Activated T-cell treated with anti-CD3 and anti-CD28 coated beads, Interleukin-2, amount 50 U/mL, for 4 hours (primary cell): ENCODE data around the gene CRYBG1. TPM values are rescaled to one million over a fixed set of nuclear protein-coding genes. Genes with fewer than 3 reads are reported as not detected.
"Not testable (repeated sequence)": the region's sequence is repeated elsewhere in the genome, so short reads cannot be mapped to it uniquely, and the experiment has no call there.

Experiments used
- ATAC-seq, 2 donors: fragments of 200-7000 bp; cut with Tn5 transposase; one replicate each; pipeline ENCODE4 v1.10.0; 2021
- DNase-seq: peaks from one replicate; pipeline ENCODE4 v3.0.0-alpha.2; 2020
- H3K27me3 Mint-ChIP-seq: one replicate; pipeline ENCODE4 v1.8.0; 2021; ENCODE audit warnings: low read depth, mixed read lengths
- H3K36me3 Mint-ChIP-seq: one replicate; pipeline ENCODE4 v1.8.0; 2022; ENCODE audit warnings: mixed read lengths; ENCODE audit not compliant: insufficient read depth
- H3K4me1 Mint-ChIP-seq: one replicate; pipeline ENCODE4 v1.8.0; 2021; ENCODE audit warnings: low read depth, mixed read lengths
- H3K4me3 Mint-ChIP-seq: one replicate; pipeline ENCODE4 v1.8.0; 2021; ENCODE audit warnings: mild to moderate bottlenecking, moderate library complexity, mixed read lengths
- H3K9me3 Mint-ChIP-seq: one replicate; pipeline ENCODE4 v1.8.0; 2021; ENCODE audit warnings: mixed read lengths
- total RNA-seq, 3 donors: library from RNA; stranded (reverse); gene quantifications; one replicate each; pipeline ENCODE4 v1.2.1, GENCODE V29; 2021

Gene CRYBG1
- total RNA-seq, 3 donors from 2014 or later = 8.5 to 28.6 (median 20.1) TPM

DNA sequence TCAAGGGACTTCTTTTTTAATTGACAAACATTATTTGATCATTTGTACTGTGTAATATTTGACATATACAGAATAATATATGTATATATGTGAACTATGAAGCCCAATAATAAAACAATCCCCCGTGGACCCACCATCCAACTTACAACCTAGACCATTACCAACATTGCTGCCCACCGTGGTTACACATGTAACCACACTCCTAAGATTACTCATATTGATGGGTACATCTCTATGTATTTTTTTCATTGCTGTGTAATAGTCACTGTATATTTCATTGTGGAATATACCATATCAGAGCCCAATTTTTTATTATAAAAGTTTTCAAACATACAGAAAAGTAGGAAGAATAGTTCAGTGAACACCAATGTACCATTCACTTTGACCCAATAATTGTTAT lies 174.5 kb downstream of the CRYBG1 start:
- H3K4me1 Mint-ChIP-seq = peaks cover 77% of the 10 kb centered on the region
- peaks cover 57% of the 10 kb centered on the region for H3K36me3 Mint-ChIP-seq
- peak overlapping the region; percentile 63 for H3K4me3 Mint-ChIP-seq
- H3K9me3 Mint-ChIP-seq = no peaks in the 10 kb centered on the region
- no peak for DNase-seq
- peak; percentile 35 to 36 for ATAC-seq
- no peaks in the 10 kb centered on the region for H3K27me3 Mint-ChIP-seq

DNA sequence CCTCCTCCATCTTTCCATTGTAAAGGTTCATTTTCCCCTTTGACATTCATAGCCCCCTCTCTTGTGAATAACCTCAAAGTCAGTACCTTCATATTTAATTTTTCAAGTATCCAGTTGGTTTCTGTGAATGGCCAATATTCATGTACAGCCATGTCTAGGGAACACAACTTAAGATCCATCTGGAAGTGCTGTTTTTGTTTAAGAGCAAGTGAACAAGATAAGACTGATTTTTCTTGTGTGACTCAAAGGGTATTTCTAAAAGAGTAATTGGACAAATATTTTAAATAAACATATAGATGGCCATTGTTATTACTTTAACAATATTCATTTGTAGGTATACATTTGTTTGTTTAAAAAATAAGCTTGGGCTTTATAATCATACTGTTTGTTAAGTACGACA lies 175.8 kb downstream of the CRYBG1 start:
- Mint-ChIP-seq H3K36me3 (peaks cover 54% of the 10 kb centered on the region), H3K4me1 (peaks cover 68% of the 10 kb centered on the region), H3K27me3 (no peaks in the 10 kb centered on the region), H3K9me3 (no peaks in the 10 kb centered on the region), H3K4me3 (no peak overlapping the region)
- no peak for DNase-seq
- no peak for ATAC-seq

DNA sequence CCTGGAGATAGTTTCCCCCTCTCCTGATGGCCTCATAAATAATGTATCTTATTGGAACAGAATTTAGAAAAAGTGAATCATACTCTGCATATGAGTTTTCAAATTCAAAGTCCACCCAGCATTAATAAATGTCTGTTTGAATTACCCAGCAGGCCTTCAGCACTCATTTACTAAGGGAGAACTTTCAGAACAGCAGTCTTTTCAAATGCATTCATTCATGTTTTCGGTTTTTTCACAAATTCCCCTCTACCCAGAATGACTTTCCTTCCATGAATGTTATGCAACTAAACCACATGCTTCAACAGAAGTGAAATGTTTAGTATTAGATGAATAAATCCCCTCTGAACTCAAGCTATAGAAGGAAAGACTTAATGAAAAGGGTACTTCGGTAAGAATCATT lies 176.3 kb downstream of the CRYBG1 start:
- peak; percentile 11 to 13 for ATAC-seq
- Mint-ChIP-seq H3K4me1 (peaks cover 66% of the 10 kb centered on the region), H3K9me3 (no peaks in the 10 kb centered on the region), H3K4me3 (peak overlapping the region; percentile 45), H3K27me3 (no peaks in the 10 kb centered on the region), H3K36me3 (peaks cover 49% of the 10 kb centered on the region)
- no peak for DNase-seq

DNA sequence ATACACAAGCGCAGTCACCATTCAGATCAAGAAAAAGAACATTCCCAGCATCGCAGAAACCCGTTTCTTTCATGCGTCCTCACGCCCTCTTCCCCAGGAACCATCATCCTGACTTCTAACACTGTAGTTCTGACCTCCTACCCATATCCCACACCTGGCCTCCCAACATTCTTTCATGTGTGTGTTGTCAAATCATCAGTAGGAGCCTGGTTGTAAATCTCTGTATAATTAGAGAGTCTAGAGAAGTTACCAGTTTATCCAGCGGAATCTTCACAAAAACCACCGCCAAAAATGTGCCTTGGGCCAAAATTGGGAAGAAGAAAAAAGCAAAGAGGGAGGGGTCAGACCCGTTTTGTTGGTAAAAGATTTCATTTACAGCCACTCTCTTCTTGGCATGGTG lies 177.1 kb downstream of the CRYBG1 start:
- Mint-ChIP-seq H3K4me1 (peaks cover 63% of the 10 kb centered on the region), H3K36me3 (peaks cover 43% of the 10 kb centered on the region), H3K9me3 (no peaks in the 10 kb centered on the region), H3K4me3 (peak overlapping the region; percentile 45), H3K27me3 (no peaks in the 10 kb centered on the region)
- DNase-seq = no peak
- no peak for ATAC-seq

DNA sequence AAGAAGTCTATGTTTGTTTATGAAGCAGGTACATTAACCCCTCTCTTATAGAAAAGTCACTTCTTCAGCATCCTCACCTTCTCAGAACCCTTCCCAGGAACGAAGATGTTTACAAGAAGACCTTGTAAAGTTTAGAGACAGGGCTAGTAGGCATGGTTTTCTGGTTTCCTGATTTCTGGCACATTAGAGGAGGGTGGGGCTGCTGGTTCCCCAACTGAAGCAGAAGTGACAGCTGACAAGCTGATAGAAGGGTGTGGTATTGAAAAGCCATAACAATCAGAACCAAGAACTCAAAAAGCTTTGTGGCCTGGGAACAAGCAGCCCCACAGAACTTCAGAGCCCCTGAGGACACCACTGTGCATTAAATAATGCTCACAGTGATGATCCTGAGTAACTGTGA lies 177.6 kb downstream of the CRYBG1 start:
- H3K36me3 Mint-ChIP-seq = peaks cover 41% of the 10 kb centered on the region
- H3K4me1 Mint-ChIP-seq = peaks cover 58% of the 10 kb centered on the region
- no peak overlapping the region for H3K4me3 Mint-ChIP-seq
- no peaks in the 10 kb centered on the region for H3K9me3 Mint-ChIP-seq
- ATAC-seq (no peak), DNase-seq (no peak)
- H3K27me3 Mint-ChIP-seq = no peaks in the 10 kb centered on the region

DNA sequence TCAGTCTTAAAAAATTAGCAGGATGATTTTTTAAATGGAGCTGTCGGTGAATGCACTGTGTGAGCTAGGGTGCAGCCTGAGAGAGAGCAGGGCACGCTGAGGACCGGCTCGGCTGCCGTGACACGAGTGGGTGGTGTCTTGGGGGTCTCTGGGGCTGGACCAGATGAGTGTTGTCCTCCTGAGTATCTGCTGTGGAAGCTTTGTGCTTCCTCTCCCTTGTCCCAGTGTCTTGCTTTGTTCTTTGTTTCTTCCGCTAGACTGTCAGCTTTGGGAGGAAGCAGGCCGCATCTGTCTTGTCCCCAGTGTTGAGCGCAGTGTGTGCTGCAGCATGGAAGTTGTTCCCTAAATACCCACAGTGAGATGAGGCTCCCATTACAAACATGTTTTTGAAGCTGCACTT lies 179.4 kb downstream of the CRYBG1 start:
- no peak for DNase-seq
- Mint-ChIP-seq H3K36me3 (peaks cover 46% of the 10 kb centered on the region), H3K27me3 (no peaks in the 10 kb centered on the region), H3K4me3 (no peak overlapping the region), H3K4me1 (peaks cover 42% of the 10 kb centered on the region), H3K9me3 (no peaks in the 10 kb centered on the region)
- no peak for ATAC-seq

DNA sequence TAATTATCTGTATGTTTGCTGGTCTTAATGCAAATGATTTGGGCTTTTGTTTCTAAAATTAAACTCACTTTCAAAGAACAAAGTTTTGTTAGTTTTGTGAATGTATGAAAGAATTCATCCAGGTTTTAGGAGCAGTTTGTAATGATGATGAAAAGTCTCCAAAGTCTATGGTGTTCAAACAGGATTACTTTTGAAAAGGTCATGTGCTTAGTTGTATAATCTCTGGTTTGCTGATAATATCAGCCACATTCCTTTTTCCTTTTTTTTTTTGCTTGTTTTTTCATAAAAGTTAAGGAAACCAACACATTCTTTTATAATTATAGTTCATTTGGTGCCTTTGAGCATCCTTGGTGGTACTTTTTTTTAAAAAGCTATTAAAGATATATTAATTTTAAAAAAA lies 179.9 kb downstream of the CRYBG1 start:
- no peak for ATAC-seq
- Mint-ChIP-seq H3K4me1 (peaks cover 38% of the 10 kb centered on the region), H3K4me3 (no peak overlapping the region), H3K9me3 (no peaks in the 10 kb centered on the region), H3K27me3 (no peaks in the 10 kb centered on the region), H3K36me3 (peaks cover 48% of the 10 kb centered on the region)
- DNase-seq = no peak

DNA sequence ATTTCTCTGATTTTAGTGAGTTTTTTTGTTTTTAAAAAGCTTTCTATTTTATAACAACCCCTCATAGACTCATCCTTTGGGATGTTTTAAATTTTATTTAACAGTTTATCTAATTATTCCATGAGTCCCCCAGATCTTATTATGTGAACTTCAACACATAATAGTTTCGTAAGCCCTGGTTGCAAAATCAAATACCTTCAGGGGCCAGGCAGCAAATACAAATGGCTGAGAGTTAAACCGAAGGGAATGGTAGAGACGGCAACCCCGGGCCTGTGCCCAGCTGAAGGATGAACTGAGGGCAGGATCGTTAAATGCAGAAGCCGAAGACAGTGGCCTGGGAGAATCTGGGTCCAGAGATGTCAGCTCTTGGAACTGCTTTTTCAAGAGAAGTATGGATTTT lies 180.4 kb downstream of the CRYBG1 start:
- no peaks in the 10 kb centered on the region for H3K27me3 Mint-ChIP-seq
- DNase-seq (no peak), ATAC-seq (no peak)
- H3K4me3 Mint-ChIP-seq = no peak overlapping the region
- H3K4me1 Mint-ChIP-seq = peaks cover 38% of the 10 kb centered on the region
- peaks cover 49% of the 10 kb centered on the region for H3K36me3 Mint-ChIP-seq
- no peaks in the 10 kb centered on the region for H3K9me3 Mint-ChIP-seq

DNA sequence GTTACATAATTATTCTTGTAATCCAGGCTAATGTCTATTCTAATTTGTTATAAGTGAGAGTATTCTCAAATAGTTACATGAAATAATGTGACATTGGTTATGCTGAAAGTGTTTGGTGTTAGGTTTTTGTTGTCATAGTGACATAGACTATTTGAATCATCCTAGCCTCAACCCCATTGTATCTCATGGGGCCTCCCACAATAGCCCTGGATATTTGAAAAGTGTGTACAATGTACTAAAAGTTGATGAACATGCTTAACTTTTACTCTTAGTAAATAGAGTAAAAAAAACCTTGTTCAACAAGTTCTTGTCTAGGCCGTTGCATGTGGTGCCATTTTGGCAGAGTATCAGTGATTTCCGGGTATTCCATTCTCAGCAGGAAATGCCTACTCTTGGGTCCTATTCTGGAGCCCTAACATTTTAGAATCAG lies 185.8 kb downstream of the CRYBG1 start:
- no peaks in the 10 kb centered on the region for H3K9me3 Mint-ChIP-seq
- no peak for DNase-seq
- peaks cover 59% of the 10 kb centered on the region for H3K36me3 Mint-ChIP-seq
- peak; percentile 54 to 73 for ATAC-seq
- peaks cover 38% of the 10 kb centered on the region for H3K4me1 Mint-ChIP-seq
- no peaks in the 10 kb centered on the region for H3K27me3 Mint-ChIP-seq
- H3K4me3 Mint-ChIP-seq = no peak overlapping the region

DNA sequence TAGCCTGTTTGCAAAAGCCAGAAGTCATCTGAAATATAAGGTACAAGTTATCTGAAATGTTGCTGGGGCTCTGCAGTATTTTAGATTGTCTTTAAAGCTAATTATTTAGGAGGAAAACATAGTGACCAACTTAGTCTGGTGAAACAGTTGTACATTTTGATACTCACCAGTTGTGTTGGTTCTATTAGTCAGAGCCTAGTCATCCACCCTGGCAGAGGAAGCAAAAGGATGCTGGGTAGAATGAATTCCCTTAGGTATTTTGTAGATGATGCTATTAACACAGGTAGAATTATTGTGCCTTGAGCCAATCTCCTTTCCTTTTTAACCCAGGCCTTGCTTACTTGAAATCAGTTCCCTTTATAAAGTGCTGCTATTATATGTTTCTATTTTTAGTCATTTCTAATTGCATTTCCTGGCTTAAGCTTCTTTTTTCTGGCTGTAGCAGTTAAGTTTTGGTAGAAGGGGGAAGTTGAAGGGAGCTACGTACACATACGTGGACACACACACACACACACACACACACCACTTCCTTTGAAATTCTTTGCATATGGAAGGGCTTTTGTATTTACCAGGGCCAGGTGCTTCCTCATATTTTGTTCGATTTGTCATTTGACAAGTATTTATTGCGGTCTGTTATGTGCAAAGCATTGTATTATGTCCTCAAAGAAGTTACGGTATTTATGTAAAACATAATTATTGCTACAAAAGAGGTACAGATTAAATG lies 186.3 kb downstream of the CRYBG1 start:
- peak; percentile 90 to 93 for ATAC-seq
- H3K36me3 Mint-ChIP-seq = peaks cover 65% of the 10 kb centered on the region
- no peaks in the 10 kb centered on the region for H3K9me3 Mint-ChIP-seq
- peaks cover 41% of the 10 kb centered on the region for H3K4me1 Mint-ChIP-seq
- H3K27me3 Mint-ChIP-seq = no peaks in the 10 kb centered on the region
- no peak for DNase-seq
- no peak overlapping the region for H3K4me3 Mint-ChIP-seq

DNA sequence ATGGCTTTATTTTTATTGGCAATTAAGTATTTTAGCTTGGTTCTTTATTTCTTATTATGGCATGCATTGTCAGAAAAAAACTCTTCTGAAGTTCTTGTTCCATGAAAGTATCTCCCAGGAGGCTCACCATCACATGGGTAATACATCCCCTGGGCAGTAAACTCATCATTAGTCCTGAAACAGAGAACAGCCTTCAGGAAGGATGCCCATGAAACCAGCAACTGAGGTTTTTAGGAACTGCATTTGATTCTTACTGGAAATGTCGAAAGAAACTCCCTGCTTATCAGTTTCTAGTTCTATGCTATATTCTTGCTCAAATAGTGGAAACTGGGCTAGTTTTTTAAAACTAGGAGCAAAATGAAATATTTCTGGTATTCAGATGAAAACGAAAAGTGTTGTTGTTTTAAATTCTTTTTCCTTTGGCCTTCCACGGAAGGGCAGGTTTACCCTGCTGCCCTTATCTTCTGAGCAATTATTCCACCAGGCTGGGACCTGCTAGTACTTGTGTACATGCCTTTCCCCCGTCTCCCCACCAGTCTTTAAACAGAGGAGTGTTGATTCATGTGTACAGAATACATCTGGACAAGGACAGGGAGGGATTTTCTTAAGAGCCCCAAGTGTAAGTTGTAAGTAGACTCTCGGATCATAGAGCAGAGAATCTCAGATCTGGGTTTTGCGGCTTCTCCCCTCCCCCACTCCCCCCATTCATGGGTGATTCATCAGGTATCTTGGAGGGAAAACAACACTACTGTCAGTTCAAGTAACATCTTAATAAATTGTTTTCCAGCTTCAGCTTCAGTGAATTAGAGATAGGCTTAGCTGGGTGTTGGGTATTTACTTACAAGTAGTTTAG lies 187.3 kb downstream of the CRYBG1 start:
- Mint-ChIP-seq H3K9me3 (no peaks in the 10 kb centered on the region), H3K4me1 (peaks cover 44% of the 10 kb centered on the region), H3K36me3 (peaks cover 69% of the 10 kb centered on the region), H3K4me3 (no peak overlapping the region), H3K27me3 (no peaks in the 10 kb centered on the region)
- ATAC-seq = peak; percentile 35 to 47
- DNase-seq = peak; percentile 45

DNA sequence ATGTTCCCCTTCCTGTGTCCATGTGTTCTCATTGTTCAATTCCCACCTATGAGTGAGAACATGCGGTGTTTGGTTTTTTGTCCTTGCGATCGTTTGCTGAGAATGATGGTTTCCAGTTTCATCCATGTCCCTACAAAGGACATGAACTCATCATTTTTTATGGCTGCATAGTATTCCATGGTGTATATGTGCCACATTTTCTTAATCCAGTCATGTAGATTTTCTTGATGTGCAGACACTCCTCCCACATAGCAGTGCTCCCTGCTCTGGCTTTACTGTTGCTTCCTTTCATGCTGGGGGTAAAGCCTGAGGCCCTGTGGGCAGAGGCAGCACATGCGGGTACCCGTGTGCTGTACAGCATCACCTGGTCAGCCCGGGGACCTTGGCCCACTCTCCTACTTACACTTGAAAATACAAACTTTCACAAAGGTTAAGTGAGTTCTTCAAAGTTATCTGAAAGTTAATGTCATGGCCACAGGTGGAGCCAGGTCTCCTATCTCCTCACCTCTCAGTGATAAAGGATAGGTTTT lies 188.5 kb downstream of the CRYBG1 start:
- ATAC-seq, H3K4me3 Mint-ChIP-seq, H3K27me3 Mint-ChIP-seq, H3K9me3 Mint-ChIP-seq, DNase-seq: not testable (repeated sequence)
- H3K4me1 Mint-ChIP-seq = peaks cover 56% of the 10 kb centered on the region
- peaks cover 73% of the 10 kb centered on the region for H3K36me3 Mint-ChIP-seq

DNA sequence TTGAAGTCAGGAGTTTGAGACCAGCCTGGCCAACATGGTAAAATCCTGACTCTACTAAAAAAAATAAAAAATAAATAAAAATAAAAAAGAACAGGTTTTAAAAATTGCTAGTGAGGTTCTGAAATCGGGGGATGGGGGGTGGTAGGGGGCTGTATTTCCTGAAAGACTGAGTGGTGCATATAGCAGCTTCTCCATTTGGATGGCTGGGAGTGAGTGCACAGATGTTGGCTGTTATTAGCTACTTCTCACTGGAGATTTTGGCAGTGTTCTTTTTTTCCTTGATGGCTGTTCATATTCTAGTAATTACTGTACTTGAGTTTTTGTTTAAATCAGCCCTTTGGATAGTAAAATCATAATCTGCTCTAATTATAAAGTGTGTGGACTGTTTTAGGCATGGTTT lies 189.0 kb downstream of the CRYBG1 start:
- Mint-ChIP-seq H3K4me3 (no peak overlapping the region), H3K9me3 (no peaks in the 10 kb centered on the region), H3K36me3 (peaks cover 70% of the 10 kb centered on the region), H3K27me3 (no peaks in the 10 kb centered on the region), H3K4me1 (peaks cover 56% of the 10 kb centered on the region)
- ATAC-seq (no peak), DNase-seq (no peak)

DNA sequence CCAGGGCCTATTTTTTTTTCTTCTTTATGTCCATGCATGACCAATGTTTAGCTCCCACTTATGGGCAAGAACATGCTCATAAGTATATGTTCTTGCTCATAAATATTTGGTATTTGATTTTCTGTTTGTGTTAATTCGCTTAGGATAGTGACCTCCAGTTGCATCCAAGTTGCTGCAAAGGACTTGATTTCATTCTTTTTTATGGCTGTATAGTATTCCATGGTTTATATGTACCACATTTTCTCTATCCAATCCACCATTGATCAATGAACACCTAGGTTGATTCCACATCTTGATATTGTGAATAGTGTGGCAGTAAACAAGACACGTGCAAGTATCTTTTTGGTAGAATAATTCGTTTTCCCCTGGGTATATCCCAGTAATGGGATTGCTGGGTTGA lies 190.6 kb downstream of the CRYBG1 start:
- Mint-ChIP-seq H3K4me3 (no peak overlapping the region), H3K36me3 (peaks cover 64% of the 10 kb centered on the region), H3K9me3 (no peaks in the 10 kb centered on the region), H3K4me1 (peaks cover 49% of the 10 kb centered on the region), H3K27me3 (no peaks in the 10 kb centered on the region)
- no peak for DNase-seq
- no peak for ATAC-seq
